H9 (cell line): Measurements from ENCODE around the gene KLHL3. TPM values are rescaled to one million over a fixed set of nuclear protein-coding genes. Genes with fewer than 3 reads are reported as not detected.

Experiments
- DNase-seq: peaks from one replicate; pipeline ENCODE4 v3.0.0-alpha.2; 2017
- H2AFZ ChIP-seq: one replicate; pipeline ENCODE4 v1.6.1; 2013; ENCODE audit warnings: mild to moderate bottlenecking, low read length, control low read depth, moderate library complexity
- H2AK5ac ChIP-seq: 2 replicates; pipeline ENCODE4 v1.6.1; 2013; ENCODE audit warnings: low read length, control low read depth, mixed read lengths; ENCODE audit not compliant: insufficient read length
- H2BK120ac ChIP-seq: one replicate; pipeline ENCODE4 v1.6.1; 2013; ENCODE audit warnings: low read depth, mild to moderate bottlenecking, low read length, control low read depth, inconsistent platforms; ENCODE audit not compliant: poor library complexity, severe bottlenecking
- H2BK12ac ChIP-seq: 2 replicates; pipeline ENCODE4 v1.6.1; 2013; ENCODE audit warnings: low read length, control low read depth, mixed read lengths, low read depth; ENCODE audit not compliant: insufficient read length
- H2BK15ac ChIP-seq: 2 replicates; pipeline ENCODE4 v1.6.1; 2013; ENCODE audit warnings: low read depth, low read length, control low read depth
- H2BK20ac ChIP-seq: one replicate; pipeline ENCODE4 v1.6.1; 2013; ENCODE audit warnings: low read depth, mild to moderate bottlenecking, low read length, control low read depth, inconsistent platforms; ENCODE audit not compliant: poor library complexity, severe bottlenecking
- H2BK5ac ChIP-seq: 2 replicates; pipeline ENCODE4 v1.6.1; 2013; ENCODE audit warnings: low read length, control low read depth, mixed read lengths; ENCODE audit not compliant: insufficient read length
- H3K14ac ChIP-seq: 2 replicates; pipeline ENCODE4 v1.6.1; 2013; ENCODE audit warnings: low read length, control low read depth; ENCODE audit not compliant: insufficient read depth
- H3K18ac ChIP-seq: 2 replicates; pipeline ENCODE4 v1.6.1; 2013; ENCODE audit warnings: low read depth, mild to moderate bottlenecking, mixed read lengths, low read length, control low read depth; ENCODE audit not compliant: insufficient read length
- H3K23ac ChIP-seq: 2 replicates; pipeline ENCODE4 v1.6.1; 2013; ENCODE audit warnings: low read length, control low read depth, mixed read lengths, low read depth; ENCODE audit not compliant: insufficient read length
- H3K23me2 ChIP-seq: 2 replicates; pipeline ENCODE4 v1.6.1; 2013; ENCODE audit warnings: low read depth, mild to moderate bottlenecking, mixed read lengths, low read length, control low read depth; ENCODE audit not compliant: insufficient read length, poor library complexity, severe bottlenecking
- H3K27ac ChIP-seq: 2 replicates; pipeline ENCODE4 v1.5.1; 2013; ENCODE audit warnings: low read length, control low read depth, mixed read lengths, low read depth; ENCODE audit not compliant: insufficient read length
- H3K27me3 ChIP-seq: 2 replicates; pipeline ENCODE4 v1.6.1; 2013; ENCODE audit warnings: low read length, control low read depth, inconsistent platforms; ENCODE audit not compliant: insufficient read depth
- H3K4ac ChIP-seq: 2 replicates; pipeline ENCODE4 v1.6.1; 2013; ENCODE audit warnings: low read depth, mild to moderate bottlenecking, control low read depth, inconsistent platforms, low read length, moderate library complexity
- H3K4me1 ChIP-seq: 2 replicates; pipeline ENCODE4 v1.6.1; 2013; ENCODE audit warnings: low read length, control low read depth, inconsistent platforms; ENCODE audit not compliant: insufficient read depth
- H3K4me2 ChIP-seq: 2 replicates; pipeline ENCODE4 v1.6.1; 2013; ENCODE audit warnings: low read length, control low read depth, mixed read lengths; ENCODE audit not compliant: insufficient read length, insufficient read depth
- H3K56ac ChIP-seq: 2 replicates; pipeline ENCODE4 v1.6.1; 2013; ENCODE audit warnings: low read depth, mild to moderate bottlenecking, mixed read lengths, low read length, control low read depth; ENCODE audit not compliant: insufficient read length
- H3K79me1 ChIP-seq: 2 replicates; pipeline ENCODE4 v1.6.1; 2013; ENCODE audit warnings: low read depth, mild to moderate bottlenecking, moderate library complexity, low read length, control low read depth, inconsistent platforms; ENCODE audit not compliant: insufficient read depth, poor library complexity, severe bottlenecking
- H3K79me2 ChIP-seq: 2 replicates; pipeline ENCODE4 v1.6.1; 2013; ENCODE audit warnings: low read length, control low read depth, inconsistent platforms; ENCODE audit not compliant: insufficient read depth
- H3K9ac ChIP-seq: 2 replicates; pipeline ENCODE4 v1.6.1; 2013; ENCODE audit warnings: low read length, control low read depth, mixed read lengths; ENCODE audit not compliant: insufficient read length; ENCODE audit errors: extremely low read depth
- H3K9me3 ChIP-seq: one replicate; pipeline ENCODE4 v1.6.1; 2013; ENCODE audit warnings: low read depth, low read length, inconsistent platforms; ENCODE audit not compliant: control insufficient read depth
- H3T11ph ChIP-seq: one replicate; pipeline ENCODE4 v1.6.1; 2013; ENCODE audit warnings: mild to moderate bottlenecking, low read length, control low read depth, inconsistent platforms
- H4K20me1 ChIP-seq: one replicate; pipeline ENCODE4 v1.6.1; 2013; ENCODE audit not compliant: control insufficient read depth, insufficient read length, insufficient read depth
- H4K5ac ChIP-seq: 2 replicates; pipeline ENCODE4 v1.6.1; 2013; ENCODE audit warnings: low read depth, mild to moderate bottlenecking, mixed read lengths, low read length, control low read depth; ENCODE audit not compliant: insufficient read length
- H4K8ac ChIP-seq: replicated peaks from 2 replicates; pipeline ENCODE4 v1.6.1; 2013; ENCODE audit warnings: low read length, control low read depth, mixed read lengths, low read depth; ENCODE audit not compliant: insufficient read length
- H4K91ac ChIP-seq: 2 replicates; pipeline ENCODE4 v1.6.1; 2013; ENCODE audit warnings: low read depth, mild to moderate bottlenecking, moderate library complexity, mixed read lengths, low read length, control low read depth; ENCODE audit not compliant: insufficient read length
- H3K27ac Mint-ChIP-seq, 3 experiments: 2 replicates in 2 of 3; 3 replicates in 1 of 3; pipeline ENCODE4 v1.8.0; 2020 to 2021; ENCODE audit warnings: mixed read lengths in 3 of 3, mild to moderate bottlenecking in 1 of 3, moderate library complexity in 1 of 3
- H3K27me3 Mint-ChIP-seq: 2 replicates; pipeline ENCODE4 v1.8.0; 2021; ENCODE audit warnings: low read depth, mild to moderate bottlenecking, moderate library complexity, mixed read lengths
- H3K36me3 Mint-ChIP-seq, 3 experiments: 2 replicates in 2 of 3; 3 replicates in 1 of 3; pipeline ENCODE4 v1.8.0; 2020 to 2021; ENCODE audit warnings: low read depth in 3 of 3, mixed read lengths in 3 of 3; ENCODE audit not compliant: insufficient read depth in 1 of 3
- H3K4me1 Mint-ChIP-seq, 2 experiments: 2 replicates each; pipeline ENCODE4 v1.8.0; 2020; ENCODE audit warnings: mixed read lengths in 2 of 2
- H3K4me3 Mint-ChIP-seq, 2 experiments: 2 replicates in 1 of 2; 3 replicates in 1 of 2; pipeline ENCODE4 v1.8.0; 2020 to 2021; ENCODE audit warnings: mild to moderate bottlenecking in 2 of 2, mixed read lengths in 2 of 2, moderate library complexity in 1 of 2
- H3K9me3 Mint-ChIP-seq, 2 experiments: 2 replicates in 1 of 2; 3 replicates in 1 of 2; pipeline ENCODE4 v1.8.0; 2020; ENCODE audit warnings: mild to moderate bottlenecking in 2 of 2, mixed read lengths in 2 of 2, moderate library complexity in 1 of 2
- CTCF ChIP-seq: fragments of 200-600 bp; sonication (generic); conservative IDR thresholded peaks from 3 replicates; pipeline ENCODE4 v1.8.0; 2021; ENCODE audit warnings: antibody characterized with exemption, mild to moderate bottlenecking
- WGBS: extraction: QIAGEN DNeasy Blood & Tissue Kit; methylation state at CpG from one replicate; pipeline ENCODE4 v1.1.7; 2013; ENCODE audit warnings: missing lambda C conversion rate, low lambda C conversion rate, mixed read lengths; ENCODE audit not compliant: insufficient read length; ENCODE audit errors: extremely low coverage; 5-methylcytosine and 5-hydroxymethylcytosine counted together
- total RNA-seq: library from RNA; stranded (reverse); gene quantifications from 2 replicates; pipeline ENCODE4 v1.2.1, GENCODE V29; 2021

Gene KLHL3
- total RNA-seq, 1 experiment from 2014 or later = 12.8 TPM

- Histone ChIP-seq H3K79me2 (peaks cover 13% of the 10 kb centered on the region), H2AFZ (no peak overlapping the region), H3K79me1 (peaks cover 6% of the 10 kb centered on the region), H2BK15ac (no peak overlapping the region), H2BK20ac (no peak overlapping the region), H3K4me1 (peaks cover 8% of the 10 kb centered on the region; the same call in 1 of the 2 replicates), H4K8ac (no peak overlapping the region), H3K9me3 (no peaks in the 10 kb centered on the region), H3K18ac (no peak overlapping the region), H3K9ac (no peak overlapping the region), H3K56ac (no peak overlapping the region), H3K4ac (no peak overlapping the region), H3T11ph (no peak overlapping the region), H2BK12ac (no peak overlapping the region), H2AK5ac (no peak overlapping the region), H4K91ac (no peak overlapping the region), H2BK5ac (no peak overlapping the region), H3K14ac (no peak overlapping the region), H3K4me2 (no peak overlapping the region), H4K5ac (no peak overlapping the region), H3K23ac (no peak overlapping the region), H3K23me2 (peaks cover 8% of the 10 kb centered on the region), H3K27ac (no peak overlapping the region), H3K27me3 (no peaks in the 10 kb centered on the region), H4K20me1 (no peaks in the 10 kb centered on the region), H2BK120ac (no peak overlapping the region)
- no peak overlapping the region for H3K27ac Mint-ChIP-seq
- TF ChIP-seq CTCF = no peak
- H3K4me3 Mint-ChIP-seq = no peak overlapping the region
- DNase-seq = no peak
- H3K27me3 Mint-ChIP-seq = no peaks in the 10 kb centered on the region
- H3K9me3 Mint-ChIP-seq = no peaks in the 10 kb centered on the region
- H3K36me3 Mint-ChIP-seq = no peaks in the 10 kb centered on the region; a peak in 1 of 7 replicates
- WGBS = no CpG with 5 or more reads among the region's 3 CpGs
- H3K4me1 Mint-ChIP-seq = peaks cover 3% of the 10 kb centered on the region in 2 experiments; a peak in 3 of 4 replicates
These were observed 4.7 kb downstream of the KLHL3 start for GRCh38 chr5:137731176-137731575.
